Neuronal stem cell (in vitro differentiated cells): ENCODE measurements around the gene PDE9A.

Source experiments
- DNase-seq: peaks from one replicate; pipeline ENCODE4 v3.0.0-alpha.2; 2013; ENCODE audit warnings: low spot score
- H2AFZ ChIP-seq: one replicate; pipeline ENCODE4 v1.6.1; 2013; ENCODE audit warnings: mild to moderate bottlenecking, low read length, inconsistent platforms
- H2AK5ac ChIP-seq: 2 replicates; pipeline ENCODE4 v1.6.1; 2013; ENCODE audit warnings: low read depth, mild to moderate bottlenecking, inconsistent platforms, low read length, moderate library complexity, mixed read lengths
- H2BK120ac ChIP-seq: 2 replicates; pipeline ENCODE4 v1.6.1; 2013; ENCODE audit warnings: low read depth, mild to moderate bottlenecking, inconsistent platforms, low read length, moderate library complexity, mixed read lengths
- H2BK12ac ChIP-seq: one replicate; pipeline ENCODE4 v1.6.1; 2013; ENCODE audit warnings: low read length, inconsistent platforms
- H2BK15ac ChIP-seq: 2 replicates; pipeline ENCODE4 v1.6.1; 2013; ENCODE audit warnings: mild to moderate bottlenecking, low read length, inconsistent platforms, mixed read lengths
- H2BK5ac ChIP-seq: one replicate; pipeline ENCODE4 v1.6.1; 2013; ENCODE audit warnings: inconsistent platforms, mild to moderate bottlenecking, low read length, moderate library complexity
- H3K14ac ChIP-seq: one replicate; pipeline ENCODE4 v1.6.1; 2013; ENCODE audit warnings: low read length, inconsistent platforms
- H3K18ac ChIP-seq: 2 replicates; pipeline ENCODE4 v1.6.1; 2013; ENCODE audit warnings: low read length, inconsistent platforms
- H3K23ac ChIP-seq: 2 replicates; pipeline ENCODE4 v1.6.1; 2013; ENCODE audit warnings: low read depth, mild to moderate bottlenecking, mixed read lengths, low read length, inconsistent platforms; ENCODE audit not compliant: poor library complexity
- H3K27ac ChIP-seq: replicated peaks from 3 replicates; pipeline ENCODE4 v1.5.1; 2013; ENCODE audit warnings: low read length, inconsistent platforms
- H3K27me3 ChIP-seq, 3 experiments: 2 replicates each; pipeline ENCODE4 v1.6.1; 2013; ENCODE audit warnings: low read length in 3 of 3, mild to moderate bottlenecking in 2 of 3, inconsistent platforms in 1 of 3, low read depth in 1 of 3, mixed read lengths in 1 of 3, moderate library complexity in 1 of 3; ENCODE audit not compliant: control insufficient read depth in 3 of 3, insufficient read depth in 3 of 3
- H3K36me3 ChIP-seq, 2 donors: replicated peaks in 1 of 2; 2 replicates each; pipeline ENCODE4 v1.6.1; 2013; ENCODE audit warnings: low read length in 2 of 2; ENCODE audit not compliant: control insufficient read depth in 2 of 2, insufficient read depth in 2 of 2
- H3K4ac ChIP-seq: 2 replicates; pipeline ENCODE4 v1.6.1; 2013; ENCODE audit warnings: inconsistent platforms, mild to moderate bottlenecking, low read length, moderate library complexity
- H3K4me1 ChIP-seq, 2 donors: 1 replicate in 1 of 2; 2 replicates in 1 of 2; pipeline ENCODE4 v1.6.1; 2013; ENCODE audit warnings: low read length in 2 of 2, low read depth in 1 of 2; ENCODE audit not compliant: control insufficient read depth in 2 of 2, insufficient read depth in 1 of 2
- H3K4me2 ChIP-seq: one replicate; pipeline ENCODE4 v1.6.1; 2013; ENCODE audit warnings: mild to moderate bottlenecking, low read length, inconsistent platforms; ENCODE audit not compliant: insufficient read depth, poor library complexity, severe bottlenecking
- H3K4me3 ChIP-seq, 2 donors: 2 replicates each; pipeline ENCODE4 v1.5.1; 2013; ENCODE audit warnings: low read length in 2 of 2, mild to moderate bottlenecking in 2 of 2, inconsistent platforms in 1 of 2, moderate library complexity in 1 of 2
- H3K79me1 ChIP-seq: one replicate; pipeline ENCODE4 v1.6.1; 2013; ENCODE audit warnings: low read depth, mild to moderate bottlenecking, inconsistent platforms, low read length, moderate library complexity
- H3K9ac ChIP-seq: one replicate; pipeline ENCODE4 v1.6.1; 2013; ENCODE audit warnings: mild to moderate bottlenecking, low read depth, low read length, inconsistent platforms; ENCODE audit not compliant: poor library complexity
- H3K9me3 ChIP-seq, 2 donors: replicated peaks in 1 of 2; 2 replicates each; pipeline versions ENCODE3 to v1.6.1; 2013; ENCODE audit warnings: low read length in 2 of 2, mild to moderate bottlenecking in 2 of 2, inconsistent platforms in 1 of 2, low read depth in 1 of 2, mixed read lengths in 1 of 2, moderate library complexity in 1 of 2; ENCODE audit not compliant: control insufficient read depth in 2 of 2, insufficient read depth in 1 of 2
- H4K8ac ChIP-seq: one replicate; pipeline ENCODE4 v1.6.1; 2013; ENCODE audit warnings: low read depth, mild to moderate bottlenecking, inconsistent platforms, low read length, moderate library complexity
- H4K91ac ChIP-seq: one replicate; pipeline ENCODE4 v1.6.1; 2013; ENCODE audit warnings: low read length, low read depth, mild to moderate bottlenecking, inconsistent platforms; ENCODE audit not compliant: poor library complexity
- WGBS, 2 donors: extraction: QIAGEN DNeasy Blood & Tissue Kit; methylation state at CpG; one replicate each; pipeline ENCODE4 v1.1.7; 2013; ENCODE audit warnings: missing lambda C conversion rate in 2 of 2, mixed read lengths in 1 of 2; ENCODE audit not compliant: insufficient read length in 2 of 2, insufficient replicate concordance in 1 of 2; ENCODE audit errors: extremely low coverage in 2 of 2; 5-methylcytosine and 5-hydroxymethylcytosine counted together

Gene PDE9A

GRCh38 chr21:42781150-42781970, 127.9 kb downstream of the PDE9A start:
- H3K27ac ChIP-seq, result no peak overlapping the region

DNA sequence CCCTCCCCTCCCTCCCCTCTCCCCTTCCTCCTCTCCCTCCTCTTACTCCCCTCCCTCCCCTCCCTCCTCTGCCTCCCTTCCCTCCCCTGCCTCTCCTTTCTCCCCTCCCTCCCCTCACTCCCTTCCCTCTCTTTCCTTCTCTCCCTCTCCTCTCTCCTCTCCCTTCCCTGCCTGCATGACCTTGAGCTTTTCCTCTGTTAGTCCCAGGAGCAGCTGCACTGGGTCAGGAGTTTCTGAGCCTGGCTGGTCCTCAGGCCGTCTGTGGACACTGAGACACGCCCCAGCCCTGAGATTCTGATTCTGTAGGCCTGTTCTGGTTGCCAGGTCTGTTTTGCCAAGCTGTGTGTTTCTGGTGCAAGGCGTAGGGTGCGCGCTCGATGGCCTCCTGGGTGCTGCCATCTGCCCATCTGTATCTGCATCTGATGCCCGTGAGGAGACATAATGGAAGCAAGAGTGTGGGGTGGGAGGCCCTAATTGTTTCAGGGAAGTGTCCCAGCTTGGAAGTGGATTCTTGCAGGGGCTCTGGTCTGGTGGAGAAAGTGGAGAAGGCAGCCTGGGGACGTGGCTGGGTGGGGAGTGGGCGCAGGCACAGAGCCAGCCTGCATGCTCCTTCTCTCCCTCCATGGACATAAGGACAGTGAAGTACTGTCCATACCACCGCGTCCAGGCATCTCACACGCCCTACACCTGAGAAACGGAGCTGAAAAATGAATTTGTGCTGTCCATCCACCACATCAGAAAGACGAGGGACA, 128.7 kb downstream of the PDE9A start:
- Histone ChIP-seq H2AK5ac (no peak overlapping the region), H3K14ac (no peak overlapping the region), H3K23ac (no peak overlapping the region), H3K9ac (no peak overlapping the region), H3K4ac (no peak overlapping the region), H3K27me3 (peaks cover 0 to 19% (median 0%) of the 10 kb centered on the region in 3 experiments), H3K27ac (no peak overlapping the region), H3K4me3 (peak overlapping the region in 1 of 2 donors; percentile 21), H3K4me2 (no peak overlapping the region), H3K9me3 (peaks cover 1 to 2% of the 10 kb centered on the region in 2 donors), H3K36me3 (no peaks in the 10 kb centered on the region), H3K18ac (peak overlapping the region; percentile 23), H4K91ac (no peak overlapping the region), H3K4me1 (peaks cover 22 to 35% of the 10 kb centered on the region in 2 donors), H2BK15ac (no peak overlapping the region), H2BK5ac (no peak overlapping the region), H2AFZ (no peak overlapping the region), H2BK12ac (no peak overlapping the region), H4K8ac (no peak overlapping the region), H2BK120ac (no peak overlapping the region), H3K79me1 (no peaks in the 10 kb centered on the region)
- DNase-seq, result no peak
- no CpG with 5 or more reads among the region's 14 CpGs for WGBS, 2 donors

More at GRCh38 chr21:42781150-42781970, 127.9 kb downstream of the PDE9A start:
- no peak overlapping the region for H2BK12ac ChIP-seq
- peak overlapping the region; percentile 8 to 69 for H3K4me3 ChIP-seq
- H3K27me3 ChIP-seq, result peaks cover 0 to 19% (median 0%) of the 10 kb centered on the region in 3 experiments
- H2BK5ac ChIP-seq, result no peak overlapping the region
- no peak for DNase-seq
- peaks cover 22 to 35% of the 10 kb centered on the region in 2 donors for H3K4me1 ChIP-seq
- H2AFZ ChIP-seq, result peak overlapping the region; percentile 80
- no peak overlapping the region for H3K14ac ChIP-seq
- H2BK120ac ChIP-seq, result no peak overlapping the region
- H3K23ac ChIP-seq, result no peak overlapping the region
- H3K4ac ChIP-seq, result no peak overlapping the region
- peak overlapping the region; percentile 12 for H2BK15ac ChIP-seq
- no peak overlapping the region for H4K91ac ChIP-seq
- H2AK5ac ChIP-seq, result no peak overlapping the region
- H3K36me3 ChIP-seq, result peaks cover 3% of the 10 kb centered on the region in 2 donors
- no peaks in the 10 kb centered on the region for H3K79me1 ChIP-seq
- peak overlapping the region; percentile 78 for H3K4me2 ChIP-seq
- no peak overlapping the region for H4K8ac ChIP-seq
- H3K9me3 ChIP-seq, result no peaks in the 10 kb centered on the region
- H3K9ac ChIP-seq, result peak overlapping the region; percentile 24
- no CpG with 5 or more reads among the region's 40 CpGs for WGBS, 2 donors
- peak overlapping the region; percentile 39 for H3K18ac ChIP-seq

DNA sequence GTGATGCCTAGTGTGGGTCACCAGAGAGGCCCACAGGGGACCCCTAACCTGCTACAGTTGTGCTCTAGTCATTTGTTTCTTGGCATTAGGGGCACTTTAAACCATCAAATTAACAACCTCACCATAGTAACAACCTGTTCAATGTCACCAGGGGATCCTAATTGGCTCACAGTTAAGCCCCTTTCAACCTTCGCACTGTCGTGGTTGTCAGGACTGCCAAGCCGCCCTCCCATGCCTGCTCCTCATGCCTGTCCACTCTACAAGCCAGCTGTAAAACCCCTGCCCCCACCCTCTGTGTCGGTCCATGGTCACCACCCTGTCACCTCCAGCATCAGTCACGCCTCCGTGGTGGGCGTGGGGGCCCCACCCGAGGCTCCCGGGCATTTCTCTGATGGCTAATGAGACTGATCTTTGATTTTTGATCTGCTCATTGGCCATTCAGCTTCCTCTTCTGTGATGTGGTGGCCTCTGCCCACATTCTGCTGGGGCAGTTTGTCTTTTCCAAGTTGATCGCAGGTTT, 129.4 kb downstream of the PDE9A start:
- WGBS, 2 donors, result no CpG with 5 or more reads among the region's 10 CpGs
- H3K4me1 ChIP-seq, result peaks cover 22 to 29% of the 10 kb centered on the region in 2 donors
- H3K4ac ChIP-seq, result no peak overlapping the region
- peaks cover 0 to 19% (median 0%) of the 10 kb centered on the region in 3 experiments for H3K27me3 ChIP-seq
- no peak overlapping the region for H2BK5ac ChIP-seq
- H3K4me3 ChIP-seq, result peak overlapping the region in 1 of 2 donors; percentile 21
- no peak overlapping the region for H3K23ac ChIP-seq
- H3K36me3 ChIP-seq, result no peaks in the 10 kb centered on the region
- H3K27ac ChIP-seq, result no peak overlapping the region
- H2AFZ ChIP-seq, result no peak overlapping the region
- peaks cover 2 to 5% of the 10 kb centered on the region in 2 donors for H3K9me3 ChIP-seq
- H2AK5ac ChIP-seq, result no peak overlapping the region
- no peak for DNase-seq
- H3K14ac ChIP-seq, result no peak overlapping the region
- H2BK120ac ChIP-seq, result no peak overlapping the region
- no peak overlapping the region for H4K8ac ChIP-seq
- H3K9ac ChIP-seq, result no peak overlapping the region
- no peak overlapping the region for H2BK15ac ChIP-seq
- no peak overlapping the region for H3K4me2 ChIP-seq
- peak overlapping the region; percentile 23 for H3K18ac ChIP-seq
- no peak overlapping the region for H4K91ac ChIP-seq
- H2BK12ac ChIP-seq, result peak overlapping the region; percentile 7
- H3K79me1 ChIP-seq, result no peaks in the 10 kb centered on the region
